Thyroid gland (tissue), 4 donors: ENCODE measurements around the gene KCNE4. TPM values are rescaled to one million over a fixed set of nuclear protein-coding genes. Genes with fewer than 3 reads are reported as not detected.
"Not testable (repeated sequence)": the region's sequence is repeated elsewhere in the genome, so short reads cannot be mapped to it uniquely, and the experiment has no call there.

Source experiments
- DNase-seq, 2 donors: peaks; one replicate each; pipeline ENCODE4 v3.0.0-alpha.2; 2019
- H3K27ac ChIP-seq, 3 donors: fragments of 200-600 bp; sonication (generic); 1 replicate in 2 of 3; 2 replicates in 1 of 3; pipeline ENCODE4 v1.5.1; 2016 to 2019; ENCODE audit warnings: mild to moderate bottlenecking in 1 of 3, moderate library complexity in 1 of 3
- H3K27me3 ChIP-seq: fragments of 200-600 bp; sonication (generic); one replicate; pipeline ENCODE4 v1.5.1; 2019
- H3K36me3 ChIP-seq, 2 donors: fragments of 200-600 bp; sonication (generic); one replicate each; pipeline ENCODE4 v1.5.1; 2016 to 2019
- H3K4me1 ChIP-seq, 2 donors: fragments of 200-600 bp; sonication (generic); one replicate each; pipeline ENCODE4 v1.5.1; 2017 to 2019
- H3K4me3 ChIP-seq, 3 donors: fragments of 200-600 bp; sonication (generic); replicated peaks in 1 of 3; 1 replicate in 2 of 3; 2 replicates in 1 of 3; pipeline ENCODE4 v1.5.1; 2016; ENCODE audit warnings: mild to moderate bottlenecking in 1 of 3
- H3K9me3 ChIP-seq: fragments of 200-600 bp; sonication (generic); one replicate; pipeline ENCODE4 v1.5.1; 2017
- POLR2A ChIP-seq, 2 donors: fragments of 450-650 bp; IDR thresholded peaks; one replicate each; pipeline ENCODE4 v1.6.1; 2017; ENCODE audit warnings: antibody characterized with exemption in 2 of 2, mild to moderate bottlenecking in 2 of 2, moderate library complexity in 1 of 2
- WGBS, 2 donors: methylation state at CpG; one replicate each; pipeline ENCODE4 v1.1.5; 2017; 5-methylcytosine and 5-hydroxymethylcytosine counted together
- intact Hi-C: fragments of 100-400 bp; cut with DNase I; formaldehyde crosslinking; loops from one replicate; pipeline ENCODE4 v1.15.1; 2023
- total RNA-seq, 4 donors: library from RNA; depleted of rRNA; stranded (reverse); fragments of >200 nt; gene quantifications; one replicate each; pipeline ENCODE4 v1.2.3, GENCODE V29; 2016
- TF ChIP-seq, protein P1 (sequence below), 6 experiments: fragments of 200-600 bp in 3 of 6; fragments of 450-650 bp in 3 of 6; sonication (generic) in 3 of 6; IDR thresholded peaks; one replicate each; pipeline ENCODE4 v1.5.1; 2016 to 2019; ENCODE audit warnings: antibody characterized with exemption in 6 of 6, mild to moderate bottlenecking in 2 of 6, inconsistent platforms in 1 of 6, moderate library complexity in 1 of 6

KCNE4 gene
- total RNA-seq, 4 donors from 2014 or later = 7.8 to 19.6 (median 18.4) TPM

DNA sequence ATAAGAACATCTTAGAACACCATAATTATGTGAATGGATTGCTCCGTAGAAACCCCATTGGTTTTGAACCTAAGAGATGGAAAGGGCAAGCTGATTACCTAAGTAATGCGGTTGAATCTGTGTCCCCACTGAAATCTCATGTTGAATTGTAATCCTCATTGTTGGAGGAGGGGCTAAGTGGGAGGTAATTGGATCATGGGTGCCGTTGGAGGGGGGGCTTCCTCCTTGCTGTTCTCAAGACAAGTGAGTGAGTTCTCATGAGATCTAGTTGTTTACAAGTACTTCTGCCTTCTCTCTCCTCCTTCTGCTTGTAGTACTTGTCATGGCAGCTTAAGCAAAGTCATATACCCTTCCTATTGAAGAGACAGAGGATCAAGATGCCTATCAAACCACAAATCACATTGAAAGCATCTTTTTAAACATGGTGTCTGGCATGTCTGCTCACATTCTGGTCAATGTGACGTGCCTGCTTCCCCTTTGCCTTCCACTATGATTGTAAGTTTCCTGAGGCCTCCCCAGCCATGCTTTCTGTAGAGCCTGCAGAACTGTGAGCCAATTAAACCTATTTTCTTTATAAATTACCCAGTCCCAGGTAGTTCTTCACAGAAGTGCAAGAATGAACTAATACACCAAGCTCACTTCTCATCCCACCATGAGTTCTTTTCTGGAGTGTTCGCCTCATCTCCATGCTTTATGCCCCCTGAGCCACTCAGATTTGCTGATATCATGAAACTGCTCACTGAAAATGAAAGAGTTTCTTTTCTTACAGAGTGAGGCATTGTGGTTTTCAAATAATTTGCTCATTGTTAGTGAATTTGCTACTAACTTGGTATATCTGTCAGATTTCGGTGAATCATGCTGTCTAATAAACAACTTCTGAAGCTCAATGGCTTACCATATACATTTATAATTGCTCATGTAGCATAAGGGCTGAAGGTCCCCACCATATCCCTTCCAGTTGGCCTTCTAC is 23.6 kb downstream of the KCNE4 start:
- no peak overlapping the region for H3K27ac ChIP-seq
- no peak for DNase-seq

DNA sequence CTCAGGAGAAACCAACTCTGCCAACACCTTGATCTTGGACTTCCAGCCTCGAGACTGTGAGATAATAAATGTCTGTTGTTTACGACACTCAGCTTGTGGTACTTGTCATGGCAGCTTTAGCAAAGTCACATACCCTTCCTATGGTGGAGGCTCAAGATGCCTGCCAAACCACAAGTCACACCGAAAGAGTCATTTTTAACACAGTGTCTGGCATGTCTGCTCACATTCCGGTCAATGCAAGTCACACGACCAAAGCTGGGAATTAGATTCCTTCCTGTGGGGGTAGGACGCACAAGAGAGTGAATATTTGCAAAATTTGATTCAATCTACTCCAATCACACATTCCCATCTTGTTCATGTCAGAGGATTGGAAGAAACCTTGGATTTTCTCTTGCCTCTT is 24.6 kb downstream of the KCNE4 start:
- H3K27ac ChIP-seq = no peak overlapping the region
- TF ChIP-seq, protein P1, sequence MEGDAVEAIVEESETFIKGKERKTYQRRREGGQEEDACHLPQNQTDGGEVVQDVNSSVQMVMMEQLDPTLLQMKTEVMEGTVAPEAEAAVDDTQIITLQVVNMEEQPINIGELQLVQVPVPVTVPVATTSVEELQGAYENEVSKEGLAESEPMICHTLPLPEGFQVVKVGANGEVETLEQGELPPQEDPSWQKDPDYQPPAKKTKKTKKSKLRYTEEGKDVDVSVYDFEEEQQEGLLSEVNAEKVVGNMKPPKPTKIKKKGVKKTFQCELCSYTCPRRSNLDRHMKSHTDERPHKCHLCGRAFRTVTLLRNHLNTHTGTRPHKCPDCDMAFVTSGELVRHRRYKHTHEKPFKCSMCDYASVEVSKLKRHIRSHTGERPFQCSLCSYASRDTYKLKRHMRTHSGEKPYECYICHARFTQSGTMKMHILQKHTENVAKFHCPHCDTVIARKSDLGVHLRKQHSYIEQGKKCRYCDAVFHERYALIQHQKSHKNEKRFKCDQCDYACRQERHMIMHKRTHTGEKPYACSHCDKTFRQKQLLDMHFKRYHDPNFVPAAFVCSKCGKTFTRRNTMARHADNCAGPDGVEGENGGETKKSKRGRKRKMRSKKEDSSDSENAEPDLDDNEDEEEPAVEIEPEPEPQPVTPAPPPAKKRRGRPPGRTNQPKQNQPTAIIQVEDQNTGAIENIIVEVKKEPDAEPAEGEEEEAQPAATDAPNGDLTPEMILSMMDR (IDR thresholded peaks at IDR 0.05) = no peak
- TF ChIP-seq POLR2A (IDR thresholded peaks at IDR 0.05) = no peak

More for the DNA sequence above, 23.6 kb downstream of the KCNE4 start:
- Histone ChIP-seq H3K4me1 (no peaks in the 10 kb centered on the region), H3K36me3 (no peaks in the 10 kb centered on the region), H3K4me3 (no peak overlapping the region), H3K9me3 (no peaks in the 10 kb centered on the region), H3K27me3 (no peaks in the 10 kb centered on the region)
- 70 to 72% methylated on average over 6 of the region's 6 CpGs for WGBS, 2 donors
- intact Hi-C loops = no loop called here
- TF ChIP-seq POLR2A (IDR thresholded peaks at IDR 0.05) = no peak
- TF ChIP-seq, protein P1 (IDR thresholded peaks at IDR 0.05) = no peak

DNA sequence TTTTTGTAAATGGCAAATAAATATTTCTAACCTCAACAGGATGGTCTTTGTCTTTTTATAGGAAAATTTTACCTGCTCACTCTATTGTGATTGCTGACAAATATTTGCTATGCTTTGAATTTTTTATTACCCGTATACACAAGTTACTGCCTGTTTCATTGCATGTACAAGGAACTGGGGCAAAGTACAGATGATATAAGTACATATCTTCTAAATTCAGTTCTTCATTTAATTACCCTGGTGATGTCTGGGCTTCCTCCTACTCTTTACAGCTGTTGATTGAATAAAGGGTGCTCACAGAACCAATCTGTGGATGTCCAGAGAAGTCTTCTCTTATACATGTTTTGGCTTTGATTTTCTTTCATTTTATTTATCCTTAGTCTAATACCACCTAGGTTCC is 26.5 kb downstream of the KCNE4 start:
- intact Hi-C loops = no loop called here
- Histone ChIP-seq H3K27me3 (no peaks in the 10 kb centered on the region), H3K4me1 (no peaks in the 10 kb centered on the region), H3K9me3 (no peaks in the 10 kb centered on the region), H3K27ac (no peak overlapping the region), H3K4me3 (no peak overlapping the region), H3K36me3 (no peaks in the 10 kb centered on the region)
- DNase-seq = no peak
- 93 to 98% methylated on average over 1 of the region's 1 CpG for WGBS, 2 donors
- no peak for TF ChIP-seq POLR2A (IDR thresholded peaks at IDR 0.05)
- TF ChIP-seq, protein P1 (IDR thresholded peaks at IDR 0.05) = no peak

More for the DNA sequence above, 24.6 kb downstream of the KCNE4 start:
- Histone ChIP-seq H3K9me3 (no peaks in the 10 kb centered on the region), H3K4me3 (no peak overlapping the region), H3K4me1 (no peaks in the 10 kb centered on the region), H3K27me3 (no peaks in the 10 kb centered on the region), H3K36me3 (no peaks in the 10 kb centered on the region)
- no peak for DNase-seq
- WGBS, 2 donors = 84 to 88% methylated on average over 6 of the region's 6 CpGs
- intact Hi-C loops = no loop called here

DNA sequence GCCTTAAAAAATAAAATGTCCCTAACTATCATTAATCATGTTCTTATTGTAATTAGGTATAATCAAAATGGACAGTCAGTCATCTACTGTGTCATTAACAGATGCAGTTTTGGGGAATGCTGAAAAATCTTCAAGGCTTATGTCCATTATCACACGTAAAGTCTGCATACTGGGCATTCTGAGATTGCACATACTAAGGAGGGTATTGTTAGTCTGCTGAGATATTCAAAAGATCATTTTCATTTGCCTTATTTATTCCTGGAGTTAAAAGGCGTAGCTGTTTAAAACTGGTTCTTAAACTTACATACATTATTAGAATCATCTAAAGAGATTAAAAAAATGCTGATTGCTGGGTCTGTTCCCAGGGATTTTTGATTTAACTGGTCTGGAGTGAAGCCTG is 27.4 kb downstream of the KCNE4 start:
- no peaks in the 10 kb centered on the region for H3K36me3 ChIP-seq
- intact Hi-C loops = no loop called here
- H3K4me3 ChIP-seq = no peak overlapping the region
- no peaks in the 10 kb centered on the region for H3K9me3 ChIP-seq
- DNase-seq = no peak
- WGBS, 2 donors = 96 to 97% methylated on average over 2 of the region's 2 CpGs
- no peak overlapping the region for H3K27ac ChIP-seq
- no peak for TF ChIP-seq POLR2A (IDR thresholded peaks at IDR 0.05)
- TF ChIP-seq, protein P1 (IDR thresholded peaks at IDR 0.05) = no peak
- no peaks in the 10 kb centered on the region for H3K4me1 ChIP-seq
- no peaks in the 10 kb centered on the region for H3K27me3 ChIP-seq

DNA sequence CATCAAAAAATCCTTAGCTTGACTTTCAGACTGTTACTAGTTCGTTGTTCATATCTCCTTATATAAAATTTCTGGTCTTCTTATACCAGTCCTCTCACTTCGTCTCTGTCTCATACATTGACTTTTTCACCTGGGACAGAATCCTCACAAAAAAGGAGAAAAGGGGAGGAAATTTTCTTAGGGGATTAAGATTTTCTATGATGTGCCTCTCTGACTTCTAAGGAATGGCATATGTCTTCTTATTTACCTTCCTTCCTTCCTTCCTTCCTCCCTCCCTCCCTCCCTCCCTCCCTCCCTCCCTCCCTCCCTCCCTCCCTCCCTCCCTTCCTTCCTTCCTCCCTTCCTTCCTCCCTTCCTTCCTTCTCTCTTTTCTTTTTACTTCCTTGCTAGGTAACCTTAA is 27.9 kb downstream of the KCNE4 start:
- Histone ChIP-seq H3K36me3 (no peaks in the 10 kb centered on the region), H3K27me3 (no peaks in the 10 kb centered on the region), H3K9me3 (no peaks in the 10 kb centered on the region), H3K4me1 (no peaks in the 10 kb centered on the region), H3K4me3 (no peak overlapping the region), H3K27ac (no peak overlapping the region)
- 92 to 94% methylated on average over 2 of the region's 2 CpGs for WGBS, 2 donors
- intact Hi-C loops = no loop called here
- TF ChIP-seq, protein P1 (IDR thresholded peaks at IDR 0.05) = no peak
- TF ChIP-seq POLR2A (IDR thresholded peaks at IDR 0.05) = no peak
- DNase-seq = no peak

DNA sequence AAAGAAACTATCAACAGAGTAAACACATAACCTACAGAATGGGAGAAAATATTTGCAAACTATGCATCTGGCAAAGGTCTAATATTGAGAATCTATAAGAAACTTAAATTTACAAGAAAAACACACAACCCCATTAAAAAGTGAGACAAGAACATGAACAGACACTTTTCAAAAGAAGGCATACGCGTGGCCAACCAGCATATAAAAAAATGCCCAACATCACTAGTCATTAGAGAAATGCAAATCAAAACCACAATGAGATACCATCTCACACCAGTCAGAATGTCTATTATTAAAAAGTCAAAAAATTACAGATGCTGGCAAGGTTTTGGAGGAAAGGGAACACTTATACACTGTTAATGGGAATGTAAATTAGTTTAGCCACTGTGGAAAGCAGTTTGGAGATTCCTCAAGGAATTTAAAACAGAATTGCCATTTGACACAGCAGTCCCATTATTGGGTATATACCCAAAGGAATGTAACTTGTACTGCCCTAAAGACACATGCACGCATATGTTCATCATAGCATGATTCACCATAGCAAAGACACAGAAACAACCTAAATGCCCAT is 28.9 kb downstream of the KCNE4 start:
- intact Hi-C loops, H3K36me3 ChIP-seq, H3K4me1 ChIP-seq, H3K4me3 ChIP-seq, H3K9me3 ChIP-seq, H3K27me3 ChIP-seq, DNase-seq, H3K27ac ChIP-seq: not testable (repeated sequence)
- WGBS, 2 donors = 62 to 64% methylated on average over 3 of the region's 3 CpGs
